ENCODE data around the gene ALG14.

Gene ALG14

GRCh38 chr1:94976971-94977548 is 95.7 kb downstream of the ALG14 start:
- Mint-ChIP-seq H3K4me1 (no peaks in the 10 kb centered on the region), H3K27ac (no peak overlapping the region), H3K4me3 (no peak overlapping the region), H3K36me3 (no peaks in the 10 kb centered on the region), H3K9me3 (no peaks in the 10 kb centered on the region)
- DNase-seq (ENCODE audit: low spot score in 2 of 2) = no peak
- ATAC-seq = no peak

GRCh38 chr1:94974824-94975223 is 97.9 kb downstream of the ALG14 start:
- ATAC-seq (no peak), DNase-seq (ENCODE audit: low spot score in 2 of 2) (no peak)
- Mint-ChIP-seq H3K27ac (no peak overlapping the region), H3K4me3 (no peak overlapping the region), H3K4me1 (no peaks in the 10 kb centered on the region), H3K36me3 (no peaks in the 10 kb centered on the region), H3K9me3 (no peaks in the 10 kb centered on the region)

- H3K36me3 Mint-ChIP-seq = no peaks in the 10 kb centered on the region
- H3K9me3 Mint-ChIP-seq = no peaks in the 10 kb centered on the region
- no peak overlapping the region for H3K27ac Mint-ChIP-seq
- H3K4me1 Mint-ChIP-seq = no peaks in the 10 kb centered on the region
- ATAC-seq (no peak), DNase-seq (ENCODE audit: low spot score in 2 of 2) (no peak)
- H3K4me3 Mint-ChIP-seq = no peak overlapping the region
Measured at GRCh38 chr1:94974241-94974640, 98.5 kb downstream of the ALG14 start.

- Mint-ChIP-seq H3K9me3 (no peaks in the 10 kb centered on the region), H3K36me3 (no peaks in the 10 kb centered on the region), H3K4me1 (no peaks in the 10 kb centered on the region), H3K27ac (no peak overlapping the region), H3K4me3 (no peak overlapping the region)
- no peak for ATAC-seq
- no peak for DNase-seq (ENCODE audit: low spot score in 2 of 2)
Measured at GRCh38 chr1:94973309-94973922, 99.3 kb downstream of the ALG14 start.

- ATAC-seq = no peak
- Mint-ChIP-seq H3K4me1 (no peaks in the 10 kb centered on the region), H3K27ac (no peak overlapping the region), H3K4me3 (no peak overlapping the region), H3K36me3 (no peaks in the 10 kb centered on the region), H3K9me3 (no peaks in the 10 kb centered on the region)
- no peak for DNase-seq (ENCODE audit: low spot score in 2 of 2)
Measured at GRCh38 chr1:94971491-94971924, 101.2 kb downstream of the ALG14 start.

GRCh38 chr1:94970783-94971182 is 102.0 kb downstream of the ALG14 start:
- DNase-seq (ENCODE audit: low spot score in 2 of 2) = no peak
- no peaks in the 10 kb centered on the region for H3K4me1 Mint-ChIP-seq
- ATAC-seq = no peak
- H3K4me3 Mint-ChIP-seq = no peak overlapping the region
- H3K9me3 Mint-ChIP-seq = no peaks in the 10 kb centered on the region
- no peaks in the 10 kb centered on the region for H3K36me3 Mint-ChIP-seq
- no peak overlapping the region for H3K27ac Mint-ChIP-seq

- no peak for ATAC-seq
- Mint-ChIP-seq H3K36me3 (no peaks in the 10 kb centered on the region), H3K9me3 (no peaks in the 10 kb centered on the region), H3K4me3 (no peak overlapping the region), H3K4me1 (no peaks in the 10 kb centered on the region), H3K27ac (no peak overlapping the region)
- DNase-seq (ENCODE audit: low spot score in 2 of 2) = no peak
Measured at GRCh38 chr1:94969137-94969536, 103.6 kb downstream of the ALG14 start.

GRCh38 chr1:94966033-94966432 is 106.7 kb downstream of the ALG14 start:
- no peaks in the 10 kb centered on the region for H3K9me3 Mint-ChIP-seq
- DNase-seq (ENCODE audit: low spot score in 2 of 2) (no peak), ATAC-seq (no peak)
- peaks cover 8% of the 10 kb centered on the region for H3K4me1 Mint-ChIP-seq
- H3K36me3 Mint-ChIP-seq = no peaks in the 10 kb centered on the region
- no peak overlapping the region for H3K27ac Mint-ChIP-seq
- no peak overlapping the region for H3K4me3 Mint-ChIP-seq

GRCh38 chr1:94963864-94964263 is 108.9 kb downstream of the ALG14 start:
- no peaks in the 10 kb centered on the region for H3K36me3 Mint-ChIP-seq
- no peak for DNase-seq (ENCODE audit: low spot score in 2 of 2)
- peaks cover 8% of the 10 kb centered on the region for H3K4me1 Mint-ChIP-seq
- no peak overlapping the region for H3K4me3 Mint-ChIP-seq
- H3K27ac Mint-ChIP-seq = no peak overlapping the region
- H3K9me3 Mint-ChIP-seq = no peaks in the 10 kb centered on the region
- no peak for ATAC-seq

GRCh38 chr1:94962409-94963265 is 110.1 kb downstream of the ALG14 start:
- peaks cover 8% of the 10 kb centered on the region for H3K4me1 Mint-ChIP-seq
- no peaks in the 10 kb centered on the region for H3K9me3 Mint-ChIP-seq
- DNase-seq (ENCODE audit: low spot score in 2 of 2) (peak; percentile 5 to 58), ATAC-seq (peak; percentile 71)
- H3K36me3 Mint-ChIP-seq = no peaks in the 10 kb centered on the region
- peak overlapping the region; percentile 74 for H3K4me3 Mint-ChIP-seq
- H3K27ac Mint-ChIP-seq = peak overlapping the region; percentile 95

- peaks cover 8% of the 10 kb centered on the region for H3K4me1 Mint-ChIP-seq
Measured at GRCh38 chr1:94961988-94962387, 110.8 kb downstream of the ALG14 start.

GRCh38 chr1:94961582-94961981 is 111.2 kb downstream of the ALG14 start:
- Mint-ChIP-seq H3K27ac (no peak overlapping the region), H3K9me3 (no peaks in the 10 kb centered on the region), H3K4me1 (peaks cover 8% of the 10 kb centered on the region), H3K4me3 (no peak overlapping the region), H3K36me3 (no peaks in the 10 kb centered on the region)
- ATAC-seq (no peak), DNase-seq (ENCODE audit: low spot score in 2 of 2) (no peak)

More at GRCh38 chr1:94961988-94962387, 110.8 kb downstream of the ALG14 start:
- Mint-ChIP-seq H3K36me3 (no peaks in the 10 kb centered on the region), H3K27ac (peak overlapping the region; percentile 95), H3K9me3 (no peaks in the 10 kb centered on the region), H3K4me3 (peak overlapping the region; percentile 74)
- DNase-seq (ENCODE audit: low spot score in 2 of 2) = no peak
- no peak for ATAC-seq

- Mint-ChIP-seq H3K9me3 (no peaks in the 10 kb centered on the region), H3K27ac (no peak overlapping the region), H3K4me3 (no peak overlapping the region), H3K4me1 (peaks cover 7% of the 10 kb centered on the region), H3K36me3 (no peaks in the 10 kb centered on the region)
- DNase-seq (ENCODE audit: low spot score in 2 of 2) = no peak
- no peak for ATAC-seq
Measured at GRCh38 chr1:94958081-94958480, 114.7 kb downstream of the ALG14 start.

GRCh38 chr1:94955767-94956632 is 116.8 kb downstream of the ALG14 start:
- H3K4me1 Mint-ChIP-seq = no peaks in the 10 kb centered on the region

More at GRCh38 chr1:94955767-94956632, 116.8 kb downstream of the ALG14 start:
- no peak for ATAC-seq
- Mint-ChIP-seq H3K27ac (no peak overlapping the region), H3K36me3 (no peaks in the 10 kb centered on the region), H3K4me3 (no peak overlapping the region), H3K9me3 (no peaks in the 10 kb centered on the region)
- no peak for DNase-seq (ENCODE audit: low spot score in 2 of 2)
